HL-60 (cell line): Measurements from ENCODE around the gene SVEP1.

Source experiments
- DNase-seq, 2 experiments: peaks; one replicate each; pipeline ENCODE4 v3.0.0-alpha.2; 2010 to 2020; ENCODE audit warnings: low read depth in 1 of 2, low spot score in 1 of 2
- H3K27ac ChIP-seq: fragments of 250-450 bp; sonication (Bioruptor Pico); replicated peaks from 2 replicates; pipeline ENCODE4 v1.5.1; 2020; ENCODE audit warnings: mild to moderate bottlenecking, moderate library complexity
- H3K27me3 ChIP-seq: fragments of 250-450 bp; sonication (Bioruptor Pico); 2 replicates; pipeline ENCODE4 v1.5.1; 2021; ENCODE audit warnings: mild to moderate bottlenecking, moderate library complexity; ENCODE audit not compliant: insufficient read depth, poor library complexity, severe bottlenecking
- H3K4me3 ChIP-seq: replicated peaks from 2 replicates; pipeline ENCODE4 v1.5.1; 2011; ENCODE audit warnings: mild to moderate bottlenecking, control low read depth, low read length; ENCODE audit not compliant: insufficient read depth
- GABPA ChIP-seq: IDR thresholded peaks from 2 replicates; pipeline ENCODE4 v1.6.1; 2012; ENCODE audit warnings: low read depth
- POLR2AphosphoS5 ChIP-seq: IDR thresholded peaks from 2 replicates; pipeline ENCODE4 v1.6.1; 2012; ENCODE audit warnings: low read depth
- REST ChIP-seq: IDR thresholded peaks from 2 replicates; pipeline ENCODE4 v1.6.1; 2012; ENCODE audit warnings: low read depth; ENCODE audit not compliant: insufficient replicate concordance
- SPI1 ChIP-seq: IDR thresholded peaks from 2 replicates; pipeline ENCODE4 v1.6.1; 2012; ENCODE audit warnings: low read depth, mild to moderate bottlenecking, borderline replicate concordance
- TF ChIP-seq, protein P1 (sequence below): IDR thresholded peaks from one replicate; pipeline ENCODE4 v1.5.1; 2011; ENCODE audit warnings: low read length, control low read depth, inconsistent platforms; ENCODE audit not compliant: insufficient read depth

SVEP1 gene

GRCh38 chr9:110328763-110329162 lies 250.8 kb downstream of the SVEP1 start:
- DNase-seq: no peak
- no peak overlapping the region for H3K4me3 ChIP-seq
- H3K27ac ChIP-seq: no peak overlapping the region
- TF ChIP-seq GABPA: no peak
- TF ChIP-seq, protein P1, sequence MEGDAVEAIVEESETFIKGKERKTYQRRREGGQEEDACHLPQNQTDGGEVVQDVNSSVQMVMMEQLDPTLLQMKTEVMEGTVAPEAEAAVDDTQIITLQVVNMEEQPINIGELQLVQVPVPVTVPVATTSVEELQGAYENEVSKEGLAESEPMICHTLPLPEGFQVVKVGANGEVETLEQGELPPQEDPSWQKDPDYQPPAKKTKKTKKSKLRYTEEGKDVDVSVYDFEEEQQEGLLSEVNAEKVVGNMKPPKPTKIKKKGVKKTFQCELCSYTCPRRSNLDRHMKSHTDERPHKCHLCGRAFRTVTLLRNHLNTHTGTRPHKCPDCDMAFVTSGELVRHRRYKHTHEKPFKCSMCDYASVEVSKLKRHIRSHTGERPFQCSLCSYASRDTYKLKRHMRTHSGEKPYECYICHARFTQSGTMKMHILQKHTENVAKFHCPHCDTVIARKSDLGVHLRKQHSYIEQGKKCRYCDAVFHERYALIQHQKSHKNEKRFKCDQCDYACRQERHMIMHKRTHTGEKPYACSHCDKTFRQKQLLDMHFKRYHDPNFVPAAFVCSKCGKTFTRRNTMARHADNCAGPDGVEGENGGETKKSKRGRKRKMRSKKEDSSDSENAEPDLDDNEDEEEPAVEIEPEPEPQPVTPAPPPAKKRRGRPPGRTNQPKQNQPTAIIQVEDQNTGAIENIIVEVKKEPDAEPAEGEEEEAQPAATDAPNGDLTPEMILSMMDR: no peak
- H3K27me3 ChIP-seq: no peaks in the 10 kb centered on the region

GRCh38 chr9:110327716-110328115 lies 251.8 kb downstream of the SVEP1 start:
- Histone ChIP-seq H3K4me3 (no peak overlapping the region), H3K27ac (no peak overlapping the region), H3K27me3 (no peaks in the 10 kb centered on the region)
- DNase-seq: no peak
- TF ChIP-seq, protein P1: no peak
- TF ChIP-seq REST: no peak
- no peak for TF ChIP-seq POLR2AphosphoS5
- no peak for TF ChIP-seq SPI1
- TF ChIP-seq GABPA: no peak

- no peaks in the 10 kb centered on the region for H3K27me3 ChIP-seq
- TF ChIP-seq GABPA (no peak), SPI1 (no peak), REST (no peak), POLR2AphosphoS5 (no peak)
- TF ChIP-seq, protein P1: no peak
- H3K27ac ChIP-seq: no peak overlapping the region
- no peak overlapping the region for H3K4me3 ChIP-seq
- DNase-seq: no peak
These were observed 255.7 kb downstream of the SVEP1 start for GRCh38 chr9:110323818-110324217.

GRCh38 chr9:110320651-110321445 lies 258.7 kb downstream of the SVEP1 start:
- TF ChIP-seq, protein P1: no peak
- no peak for TF ChIP-seq SPI1
- no peak for TF ChIP-seq GABPA
- no peak for TF ChIP-seq POLR2AphosphoS5
- no peak for TF ChIP-seq REST
- no peaks in the 10 kb centered on the region for H3K27me3 ChIP-seq
- no peak overlapping the region for H3K4me3 ChIP-seq
- no peak overlapping the region for H3K27ac ChIP-seq
- DNase-seq: no peak
